ENCODE data around the gene LRCOL1. TPM values are rescaled to one million over a fixed set of nuclear protein-coding genes. Genes with fewer than 3 reads are reported as not detected.

LRCOL1 gene
- total RNA-seq, 1 donor from 2014 or later = not detected

GRCh38 chr12:132591107-132591935, 19.1 kb downstream of the LRCOL1 start:
- FAIRE-seq (no peak), DNase-seq (ENCODE audit: low read depth) (no peak)
- no peak for TF ChIP-seq CTCF (IDR thresholded peaks at IDR 0.05; ENCODE audit: insufficient read depth, low read length, severe bottlenecking)
- Histone ChIP-seq H3K36me3 (ENCODE audit: control insufficient read depth, insufficient read depth, low read length) (no peaks in the 10 kb centered on the region), H3K4me3 (ENCODE audit: low read depth, low read length) (no peak overlapping the region), H3K27me3 (ENCODE audit: control insufficient read depth, insufficient read depth, low read length) (peaks cover 1% of the 10 kb centered on the region)

GRCh38 chr12:132588821-132589669, 21.3 kb downstream of the LRCOL1 start:
- Histone ChIP-seq H3K4me3 (ENCODE audit: low read depth, low read length) (no peak overlapping the region), H3K36me3 (ENCODE audit: control insufficient read depth, insufficient read depth, low read length) (no peaks in the 10 kb centered on the region), H3K27me3 (ENCODE audit: control insufficient read depth, insufficient read depth, low read length) (peaks cover 1% of the 10 kb centered on the region)
- DNase-seq (ENCODE audit: low read depth) = no peak
- no peak for FAIRE-seq
- no peak for TF ChIP-seq CTCF (IDR thresholded peaks at IDR 0.05; ENCODE audit: insufficient read depth, low read length, severe bottlenecking)

- FAIRE-seq = no peak
- TF ChIP-seq CTCF (IDR thresholded peaks at IDR 0.05; ENCODE audit: insufficient read depth, low read length, severe bottlenecking) = no peak
- Histone ChIP-seq H3K4me3 (ENCODE audit: low read depth, low read length) (no peak overlapping the region), H3K36me3 (ENCODE audit: control insufficient read depth, insufficient read depth, low read length) (no peaks in the 10 kb centered on the region), H3K27me3 (ENCODE audit: control insufficient read depth, insufficient read depth, low read length) (peaks cover 1% of the 10 kb centered on the region)
- no peak for DNase-seq (ENCODE audit: low read depth)
Observed at GRCh38 chr12:132588319-132588718, 22.1 kb downstream of the LRCOL1 start.

- H3K4me3 ChIP-seq (ENCODE audit: low read depth, low read length) = no peak overlapping the region
- no peak for TF ChIP-seq CTCF (IDR thresholded peaks at IDR 0.05; ENCODE audit: insufficient read depth, low read length, severe bottlenecking)
- FAIRE-seq (no peak), DNase-seq (ENCODE audit: low read depth) (no peak)
- H3K36me3 ChIP-seq (ENCODE audit: control insufficient read depth, insufficient read depth, low read length) = no peaks in the 10 kb centered on the region
- peaks cover 1% of the 10 kb centered on the region for H3K27me3 ChIP-seq (ENCODE audit: control insufficient read depth, insufficient read depth, low read length)
Observed at GRCh38 chr12:132587781-132588180, 22.6 kb downstream of the LRCOL1 start.

- Histone ChIP-seq H3K4me3 (ENCODE audit: low read depth, low read length) (no peak overlapping the region), H3K27me3 (ENCODE audit: control insufficient read depth, insufficient read depth, low read length) (peaks cover 1% of the 10 kb centered on the region), H3K36me3 (ENCODE audit: control insufficient read depth, insufficient read depth, low read length) (no peaks in the 10 kb centered on the region)
- DNase-seq (ENCODE audit: low read depth) (no peak), FAIRE-seq (no peak)
- TF ChIP-seq CTCF (IDR thresholded peaks at IDR 0.05; ENCODE audit: insufficient read depth, low read length, severe bottlenecking) = no peak
Observed at GRCh38 chr12:132586929-132587328, 23.5 kb downstream of the LRCOL1 start.

All from bronchial epithelial cell (primary cell).